ENCODE measurements around the gene IL18R1.
"Not testable (repeated sequence)": the region's sequence is repeated elsewhere in the genome, so short reads cannot be mapped to it uniquely, and the experiment has no call there.

The IL18R1 gene

DNA sequence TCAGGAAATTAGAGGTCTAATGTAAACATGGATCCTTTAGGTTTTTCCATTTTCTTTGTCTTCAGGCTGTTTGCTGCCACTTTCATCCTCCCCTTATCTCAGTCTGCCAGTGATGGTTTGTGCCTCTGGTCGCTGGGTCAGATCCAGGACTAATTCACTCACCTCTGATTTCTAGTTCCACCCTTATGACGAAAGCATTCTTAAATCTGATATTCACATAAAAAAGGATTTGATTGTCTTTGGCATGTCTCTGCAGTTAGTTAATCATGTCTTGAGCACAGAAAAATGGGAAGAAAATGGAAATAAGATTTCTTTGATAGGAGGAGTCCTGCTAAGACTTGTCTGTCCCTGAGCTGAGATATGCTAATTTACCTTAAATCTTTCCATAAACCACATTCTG lies 39.7 kb upstream of the IL18R1 start:
- Histone ChIP-seq H3K4me3 (no peak overlapping the region), H3K27ac (no peak overlapping the region)
- DNase-seq (ENCODE audit: low spot score), result no peak
- TF ChIP-seq, protein P1, sequence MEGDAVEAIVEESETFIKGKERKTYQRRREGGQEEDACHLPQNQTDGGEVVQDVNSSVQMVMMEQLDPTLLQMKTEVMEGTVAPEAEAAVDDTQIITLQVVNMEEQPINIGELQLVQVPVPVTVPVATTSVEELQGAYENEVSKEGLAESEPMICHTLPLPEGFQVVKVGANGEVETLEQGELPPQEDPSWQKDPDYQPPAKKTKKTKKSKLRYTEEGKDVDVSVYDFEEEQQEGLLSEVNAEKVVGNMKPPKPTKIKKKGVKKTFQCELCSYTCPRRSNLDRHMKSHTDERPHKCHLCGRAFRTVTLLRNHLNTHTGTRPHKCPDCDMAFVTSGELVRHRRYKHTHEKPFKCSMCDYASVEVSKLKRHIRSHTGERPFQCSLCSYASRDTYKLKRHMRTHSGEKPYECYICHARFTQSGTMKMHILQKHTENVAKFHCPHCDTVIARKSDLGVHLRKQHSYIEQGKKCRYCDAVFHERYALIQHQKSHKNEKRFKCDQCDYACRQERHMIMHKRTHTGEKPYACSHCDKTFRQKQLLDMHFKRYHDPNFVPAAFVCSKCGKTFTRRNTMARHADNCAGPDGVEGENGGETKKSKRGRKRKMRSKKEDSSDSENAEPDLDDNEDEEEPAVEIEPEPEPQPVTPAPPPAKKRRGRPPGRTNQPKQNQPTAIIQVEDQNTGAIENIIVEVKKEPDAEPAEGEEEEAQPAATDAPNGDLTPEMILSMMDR (IDR thresholded peaks at IDR 0.05), result no peak

DNA sequence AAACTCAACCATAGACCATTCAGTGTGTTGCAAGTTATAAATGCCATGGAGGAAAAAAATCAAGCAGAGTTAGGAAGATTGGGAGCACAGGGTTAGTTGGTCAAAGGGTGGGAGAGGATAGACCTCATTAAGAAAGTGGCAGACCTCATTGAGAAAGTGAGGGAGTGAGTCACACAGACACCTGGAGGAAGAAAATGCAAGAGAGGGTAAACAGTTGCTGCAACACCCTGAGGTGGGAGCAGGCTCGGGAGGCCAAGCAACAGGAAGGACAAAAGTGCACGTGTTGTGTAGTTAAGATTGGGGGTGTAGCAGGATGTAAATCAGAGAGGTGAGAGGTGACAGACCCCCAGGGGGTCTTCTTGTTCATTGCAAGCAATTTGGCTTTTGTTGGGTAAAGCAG lies 37.9 kb upstream of the IL18R1 start:
- TF ChIP-seq, protein P1 (IDR thresholded peaks at IDR 0.05), result no peak
- Histone ChIP-seq H3K4me3 (no peak overlapping the region), H3K27ac (no peak overlapping the region)
- DNase-seq (ENCODE audit: low spot score), result no peak

DNA sequence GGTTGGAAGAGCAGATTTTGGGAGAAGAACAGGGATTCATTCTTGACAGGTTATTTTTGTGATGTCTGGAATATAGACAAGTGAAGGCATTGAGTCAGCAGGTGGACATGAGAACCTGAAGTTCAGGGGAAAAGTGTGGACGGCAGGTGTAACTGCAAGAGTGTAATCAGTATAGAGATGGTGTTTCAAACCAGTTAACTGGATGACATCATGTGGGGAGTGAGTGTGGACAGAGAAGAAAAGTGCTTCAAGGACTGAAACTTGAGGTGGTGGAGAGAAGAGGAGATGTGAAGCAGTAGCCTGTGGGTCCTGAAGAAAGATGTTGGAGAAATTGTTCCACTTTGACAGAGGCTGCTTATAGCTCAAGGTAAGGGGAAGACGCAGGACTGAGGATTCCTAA lies 37.2 kb upstream of the IL18R1 start:
- no peak overlapping the region for H3K4me3 ChIP-seq
- H3K27ac ChIP-seq, result no peak overlapping the region
- no peak for DNase-seq (ENCODE audit: low spot score)
- TF ChIP-seq, protein P1 (IDR thresholded peaks at IDR 0.05), result no peak

DNA sequence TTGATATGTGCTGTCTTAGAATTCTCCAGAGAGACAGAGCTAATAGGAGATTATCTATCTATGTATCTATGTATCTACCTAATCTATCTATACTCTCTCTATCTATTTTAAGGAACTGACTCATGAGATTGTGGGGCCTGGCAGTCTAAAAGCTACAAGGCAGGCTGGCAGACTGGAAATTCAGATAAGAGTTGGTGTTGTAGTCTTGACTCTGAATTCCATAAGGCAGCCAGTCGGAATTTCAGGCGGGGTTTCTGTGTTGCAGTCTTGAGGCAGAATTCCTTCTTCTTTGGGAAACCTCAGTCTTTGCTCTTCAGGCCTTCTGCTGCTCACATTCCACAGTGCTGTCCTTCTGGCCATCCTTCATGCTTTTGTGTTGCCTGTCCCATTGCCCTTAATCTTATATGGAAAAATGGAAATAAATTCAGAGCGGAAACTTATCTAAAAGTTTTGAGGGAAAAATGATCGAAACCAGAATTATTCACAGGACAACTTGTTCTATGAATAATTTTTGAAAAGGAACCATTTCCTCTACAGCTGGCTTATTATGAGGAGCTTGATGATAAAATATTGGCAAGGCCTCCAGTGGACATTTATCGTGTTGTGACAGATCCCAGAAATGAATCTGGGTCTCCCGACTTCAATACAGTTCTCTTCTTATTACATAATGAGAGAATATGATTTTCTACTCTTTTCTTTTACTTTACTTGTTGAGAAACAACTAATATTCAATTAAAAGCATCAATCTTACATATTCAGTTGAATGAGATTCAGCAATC lies 33.5 kb upstream of the IL18R1 start:
- H3K27ac ChIP-seq, result no peak overlapping the region

DNA sequence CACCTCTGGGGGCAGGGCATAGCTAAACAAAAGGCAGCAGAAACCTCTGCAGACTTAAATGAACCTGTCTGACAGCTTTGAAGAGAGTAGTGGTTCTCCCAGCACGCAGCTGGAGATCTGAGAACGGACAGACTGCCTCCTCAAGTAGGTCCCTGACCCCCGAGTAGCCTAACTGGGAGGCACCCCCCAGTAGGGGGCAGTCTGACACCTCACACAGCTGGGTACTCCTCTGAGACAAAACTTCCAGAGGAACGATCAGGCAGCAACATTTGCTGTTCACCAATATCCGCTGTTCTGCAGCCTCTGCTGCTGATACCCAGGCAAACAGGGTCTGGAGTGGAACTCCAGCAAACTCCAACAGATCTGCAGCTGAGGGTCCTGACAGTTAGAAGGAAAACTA lies 30.7 kb upstream of the IL18R1 start:
- H3K27ac ChIP-seq; DNase-seq (ENCODE audit: low spot score); H3K4me3 ChIP-seq: not testable (repeated sequence)

More for the DNA sequence above, 33.5 kb upstream of the IL18R1 start:
- no peak overlapping the region for H3K4me3 ChIP-seq
- TF ChIP-seq, protein P1 (IDR thresholded peaks at IDR 0.05), result no peak
- no peak for DNase-seq (ENCODE audit: low spot score)

DNA sequence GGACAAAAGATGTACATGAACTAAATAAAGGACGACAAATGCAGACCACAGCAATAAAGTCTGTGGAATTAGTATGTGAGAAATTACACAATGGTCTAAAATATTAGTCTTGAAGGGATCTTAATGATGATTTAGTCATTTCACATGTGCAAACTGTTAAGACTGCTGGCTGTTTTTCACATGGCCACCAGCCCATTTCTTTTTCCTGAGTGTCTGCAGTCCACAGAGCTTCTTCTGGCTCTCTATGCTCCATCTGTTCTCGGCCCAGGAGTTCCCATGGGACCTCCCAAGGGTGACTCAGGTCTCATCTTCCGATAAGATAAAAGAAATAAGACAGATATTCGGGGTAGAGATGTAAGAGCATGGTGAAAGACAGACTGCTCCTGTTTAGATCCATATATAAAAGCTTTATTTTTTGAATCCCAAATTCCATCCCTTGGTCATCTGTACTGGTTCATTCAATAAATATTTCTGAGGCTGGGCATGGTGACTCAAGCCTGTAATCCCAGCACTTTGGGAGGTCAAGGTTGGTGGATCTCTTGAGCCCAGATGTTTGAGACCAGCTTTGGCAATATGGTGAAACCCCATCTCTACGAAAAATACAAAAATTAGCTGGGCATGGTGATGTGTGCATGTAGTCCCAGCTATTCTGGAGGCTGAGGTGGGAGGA lies 24.1 kb upstream of the IL18R1 start:
- Histone ChIP-seq H3K27ac (no peak overlapping the region), H3K4me3 (no peak overlapping the region)
- DNase-seq (ENCODE audit: low spot score), result no peak
- TF ChIP-seq, protein P1 (IDR thresholded peaks at IDR 0.05), result no peak

DNA sequence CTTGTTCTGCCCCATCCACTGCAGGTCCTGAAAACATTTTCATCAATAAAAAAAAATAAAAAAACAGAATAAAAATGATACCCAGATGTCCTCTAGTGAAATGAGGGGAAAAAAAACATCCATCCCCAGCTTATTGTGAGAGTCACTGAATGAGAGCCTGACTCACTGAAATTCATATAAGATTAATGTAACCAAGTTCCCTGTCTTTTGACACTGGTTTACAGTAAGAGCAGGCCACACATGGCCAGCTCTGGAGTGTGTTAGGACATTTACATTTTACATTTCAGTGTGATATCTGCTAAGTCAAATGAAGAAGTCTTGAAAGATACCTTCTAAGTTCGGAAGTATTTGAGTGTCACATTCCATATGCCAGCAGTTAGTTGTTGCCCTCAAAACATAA lies 21.1 kb upstream of the IL18R1 start:
- no peak overlapping the region for H3K27ac ChIP-seq
- no peak for DNase-seq (ENCODE audit: low spot score)
- H3K4me3 ChIP-seq, result no peak overlapping the region
- TF ChIP-seq, protein P1 (IDR thresholded peaks at IDR 0.05), result no peak
